Measurements from ENCODE around the gene LMF1.

LMF1 gene

GRCh38 chr16:877242-878071, 93.3 kb downstream of the LMF1 start:
- TF ChIP-seq POLR2A (IDR thresholded peaks at IDR 0.05; ENCODE audit: low read depth, low read length) (no peak), SPI1 (IDR thresholded peaks at IDR 0.05; ENCODE audit: low read depth, low read length) (peak; percentile 17; the same call in 1 of the 2 replicates)
- FAIRE-seq (peak; percentile 54), DNase-seq (ENCODE audit: insufficient read length, low spot score) (no peak)

GRCh38 chr16:876523-877241, 94.1 kb downstream of the LMF1 start:
- no peak for FAIRE-seq
- TF ChIP-seq TAF1 (IDR thresholded peaks at IDR 0.05; ENCODE audit: low read depth, low read length): no peak
- no peak for TF ChIP-seq PAX5 (IDR thresholded peaks at IDR 0.05; ENCODE audit: insufficient read depth, low read length, severe bottlenecking)
- TF ChIP-seq POU2F2 (IDR thresholded peaks at IDR 0.05; ENCODE audit: low read depth, low read length): no peak
- no peak for TF ChIP-seq POLR2A (IDR thresholded peaks at IDR 0.05; ENCODE audit: low read depth, low read length)
- no peak for TF ChIP-seq SPI1 (IDR thresholded peaks at IDR 0.05; ENCODE audit: low read depth, low read length)
- no peak for TF ChIP-seq POLR2AphosphoS5 (IDR thresholded peaks at IDR 0.05; ENCODE audit: low read depth, low read length)
- DNase-seq (ENCODE audit: insufficient read length, low spot score): no peak

GRCh38 chr16:876041-876335, 94.8 kb downstream of the LMF1 start:
- TF ChIP-seq SPI1 (IDR thresholded peaks at IDR 0.05; ENCODE audit: low read depth, low read length) (no peak), TAF1 (IDR thresholded peaks at IDR 0.05; ENCODE audit: low read depth, low read length) (no peak), POU2F2 (IDR thresholded peaks at IDR 0.05; ENCODE audit: low read depth, low read length) (no peak)

GRCh38 chr16:875182-876040, 95.4 kb downstream of the LMF1 start:
- DNase-seq (ENCODE audit: insufficient read length, low spot score): no peak
- TF ChIP-seq POLR2AphosphoS5 (IDR thresholded peaks at IDR 0.05; ENCODE audit: low read depth, low read length): no peak
- TF ChIP-seq POU2F2 (IDR thresholded peaks at IDR 0.05; ENCODE audit: low read depth, low read length): no peak
- FAIRE-seq: no peak

More at GRCh38 chr16:876041-876335, 94.8 kb downstream of the LMF1 start:
- DNase-seq (ENCODE audit: insufficient read length, low spot score) (no peak), FAIRE-seq (no peak)

- TF ChIP-seq POLR2A (IDR thresholded peaks at IDR 0.05; ENCODE audit: low read depth, low read length): no peak
- no peak for TF ChIP-seq PAX5 (IDR thresholded peaks at IDR 0.05; ENCODE audit: insufficient read depth, low read length, severe bottlenecking)
- TF ChIP-seq POU2F2 (IDR thresholded peaks at IDR 0.05; ENCODE audit: low read depth, low read length): no peak
- no peak for TF ChIP-seq SPI1 (IDR thresholded peaks at IDR 0.05; ENCODE audit: low read depth, low read length)
- no peak for TF ChIP-seq TAF1 (IDR thresholded peaks at IDR 0.05; ENCODE audit: low read depth, low read length)
- no peak for TF ChIP-seq POLR2AphosphoS5 (IDR thresholded peaks at IDR 0.05; ENCODE audit: low read depth, low read length)
These were observed 96.2 kb downstream of the LMF1 start for GRCh38 chr16:874366-875181.

GRCh38 chr16:873889-874288, 96.9 kb downstream of the LMF1 start:
- FAIRE-seq (no peak), DNase-seq (ENCODE audit: insufficient read length, low spot score) (no peak)
- TF ChIP-seq SPI1 (IDR thresholded peaks at IDR 0.05; ENCODE audit: low read depth, low read length) (no peak), POU2F2 (IDR thresholded peaks at IDR 0.05; ENCODE audit: low read depth, low read length) (no peak), PAX5 (IDR thresholded peaks at IDR 0.05; ENCODE audit: insufficient read depth, low read length, severe bottlenecking) (no peak), POLR2A (IDR thresholded peaks at IDR 0.05; ENCODE audit: low read depth, low read length) (no peak), POLR2AphosphoS5 (IDR thresholded peaks at IDR 0.05; ENCODE audit: low read depth, low read length) (no peak), TAF1 (IDR thresholded peaks at IDR 0.05; ENCODE audit: low read depth, low read length) (no peak)

More at GRCh38 chr16:874366-875181, 96.2 kb downstream of the LMF1 start:
- DNase-seq (ENCODE audit: insufficient read length, low spot score) (no peak), FAIRE-seq (no peak)

- TF ChIP-seq POLR2A (IDR thresholded peaks at IDR 0.05; ENCODE audit: low read depth, low read length) (no peak), POU2F2 (IDR thresholded peaks at IDR 0.05; ENCODE audit: low read depth, low read length) (no peak), TAF1 (IDR thresholded peaks at IDR 0.05; ENCODE audit: low read depth, low read length) (no peak), SPI1 (IDR thresholded peaks at IDR 0.05; ENCODE audit: low read depth, low read length) (no peak), PAX5 (IDR thresholded peaks at IDR 0.05; ENCODE audit: insufficient read depth, low read length, severe bottlenecking) (no peak), POLR2AphosphoS5 (IDR thresholded peaks at IDR 0.05; ENCODE audit: low read depth, low read length) (no peak)
- DNase-seq (ENCODE audit: insufficient read length, low spot score): no peak
- FAIRE-seq: no peak
These were observed 97.5 kb downstream of the LMF1 start for GRCh38 chr16:873243-873661.

GRCh38 chr16:872436-873242, 98.1 kb downstream of the LMF1 start:
- no peak for FAIRE-seq
- DNase-seq (ENCODE audit: insufficient read length, low spot score): no peak
- no peak for TF ChIP-seq TAF1 (IDR thresholded peaks at IDR 0.05; ENCODE audit: low read depth, low read length)
- no peak for TF ChIP-seq SPI1 (IDR thresholded peaks at IDR 0.05; ENCODE audit: low read depth, low read length)
- TF ChIP-seq POU2F2 (IDR thresholded peaks at IDR 0.05; ENCODE audit: low read depth, low read length): no peak
- TF ChIP-seq POLR2AphosphoS5 (IDR thresholded peaks at IDR 0.05; ENCODE audit: low read depth, low read length): no peak
- no peak for TF ChIP-seq POLR2A (IDR thresholded peaks at IDR 0.05; ENCODE audit: low read depth, low read length)
- TF ChIP-seq PAX5 (IDR thresholded peaks at IDR 0.05; ENCODE audit: insufficient read depth, low read length, severe bottlenecking): no peak

Measured in GM12891 (cell line).